Mesenchymal stem cell (in vitro differentiated cells and primary cell): ENCODE results near the gene PRLH. TPM values are rescaled to one million over a fixed set of nuclear protein-coding genes. Genes with fewer than 3 reads are reported as not detected.

ENCODE experiments used
- DNase-seq: peaks from one replicate; pipeline ENCODE4 v3.0.0-alpha.2; 2013
- H2AFZ ChIP-seq: one replicate; pipeline ENCODE4 v1.6.1; 2013; ENCODE audit warnings: low read depth, mild to moderate bottlenecking, control low read depth, inconsistent platforms, low read length, moderate library complexity
- H2AK5ac ChIP-seq: 2 replicates; pipeline ENCODE4 v1.6.1; 2013; ENCODE audit warnings: low read length, moderate library complexity, mild to moderate bottlenecking, inconsistent platforms; ENCODE audit not compliant: severe bottlenecking
- H2BK120ac ChIP-seq: one replicate; pipeline ENCODE4 v1.6.1; 2013; ENCODE audit warnings: low read depth, mild to moderate bottlenecking, inconsistent platforms, low read length, moderate library complexity
- H2BK12ac ChIP-seq, 2 experiments: one replicate each; pipeline ENCODE4 v1.6.1; 2013; ENCODE audit warnings: inconsistent platforms in 2 of 2, low read length in 2 of 2, mild to moderate bottlenecking in 2 of 2, moderate library complexity in 2 of 2, control low read depth in 1 of 2
- H2BK15ac ChIP-seq: one replicate; pipeline ENCODE4 v1.6.1; 2013; ENCODE audit warnings: mild to moderate bottlenecking, low read depth, inconsistent platforms; ENCODE audit not compliant: poor library complexity, severe bottlenecking
- H2BK5ac ChIP-seq: 2 replicates; pipeline ENCODE4 v1.6.1; 2013; ENCODE audit warnings: low read depth, mild to moderate bottlenecking, low read length, control low read depth, inconsistent platforms; ENCODE audit not compliant: poor library complexity, severe bottlenecking
- H3K14ac ChIP-seq, 2 experiments: one replicate each; pipeline ENCODE4 v1.6.1; 2013; ENCODE audit warnings: inconsistent platforms in 2 of 2, low read length in 2 of 2, control low read depth in 1 of 2, mild to moderate bottlenecking in 1 of 2, moderate library complexity in 1 of 2
- H3K18ac ChIP-seq, 2 experiments: one replicate each; pipeline ENCODE4 v1.6.1; 2013; ENCODE audit warnings: inconsistent platforms in 2 of 2, low read length in 2 of 2, control low read depth in 1 of 2, low read depth in 1 of 2, mild to moderate bottlenecking in 1 of 2
- H3K23ac ChIP-seq, 2 experiments: one replicate each; pipeline ENCODE4 v1.6.1; 2013; ENCODE audit warnings: inconsistent platforms in 2 of 2, low read length in 2 of 2, mild to moderate bottlenecking in 2 of 2, moderate library complexity in 2 of 2, control low read depth in 1 of 2
- H3K27ac ChIP-seq: 2 replicates; pipeline ENCODE4 v1.5.1; 2013; ENCODE audit warnings: mild to moderate bottlenecking, moderate library complexity, low read length, control low read depth, inconsistent platforms; ENCODE audit not compliant: poor library complexity, severe bottlenecking
- H3K27me3 ChIP-seq, 2 experiments: 2 replicates each; pipeline versions ENCODE4 v1.6.1 to v1.7.0; 2013; ENCODE audit warnings: low read length in 2 of 2, mild to moderate bottlenecking in 2 of 2, moderate library complexity in 2 of 2, control low read depth in 1 of 2, inconsistent platforms in 1 of 2; ENCODE audit not compliant: control insufficient read depth in 1 of 2, insufficient read depth in 1 of 2
- H3K36me3 ChIP-seq, 2 experiments: 2 replicates each; pipeline versions ENCODE4 v1.6.1 to v1.7.0; 2013; ENCODE audit warnings: low read length in 2 of 2, control low read depth in 1 of 2, inconsistent platforms in 1 of 2, low read depth in 1 of 2, mild to moderate bottlenecking in 1 of 2; ENCODE audit not compliant: insufficient read depth in 2 of 2, control insufficient read depth in 1 of 2
- H3K4ac ChIP-seq, 2 experiments: one replicate each; pipeline ENCODE4 v1.6.1; 2013; ENCODE audit warnings: inconsistent platforms in 2 of 2, low read length in 2 of 2, mild to moderate bottlenecking in 2 of 2, moderate library complexity in 2 of 2, control low read depth in 1 of 2, low read depth in 1 of 2
- H3K4me1 ChIP-seq: 2 replicates; pipeline ENCODE4 v1.6.1; 2013; ENCODE audit warnings: low read depth, low read length, control low read depth; ENCODE audit not compliant: control insufficient read depth, insufficient read depth
- H3K4me2 ChIP-seq: 2 replicates; pipeline ENCODE4 v1.6.1; 2013; ENCODE audit warnings: low read length, mild to moderate bottlenecking, inconsistent platforms; ENCODE audit not compliant: poor library complexity, severe bottlenecking
- H3K4me3 ChIP-seq, 2 experiments: 2 replicates each; pipeline versions ENCODE4 v1.5.1 to v1.7.0; 2013; ENCODE audit warnings: low read length in 2 of 2, mild to moderate bottlenecking in 2 of 2, control low read depth in 1 of 2, low read depth in 1 of 2; ENCODE audit not compliant: insufficient read depth in 1 of 2
- H3K79me1 ChIP-seq: replicated peaks from 2 replicates; pipeline ENCODE4 v1.6.1; 2013; ENCODE audit warnings: mild to moderate bottlenecking, control low read depth, low read length, inconsistent platforms; ENCODE audit not compliant: poor library complexity, severe bottlenecking
- H3K9ac ChIP-seq: 2 replicates; pipeline ENCODE4 v1.7.0; 2013; ENCODE audit warnings: mild to moderate bottlenecking, low read length, moderate library complexity
- H3K9me3 ChIP-seq: 2 replicates; pipeline ENCODE4 v1.7.0; 2013; ENCODE audit warnings: mild to moderate bottlenecking, low read length; ENCODE audit not compliant: control insufficient read depth
- H4K8ac ChIP-seq: one replicate; pipeline ENCODE4 v1.6.1; 2013; ENCODE audit warnings: inconsistent platforms, mild to moderate bottlenecking, low read length, moderate library complexity
- H4K91ac ChIP-seq: one replicate; pipeline ENCODE4 v1.6.1; 2013; ENCODE audit warnings: mild to moderate bottlenecking, low read length, inconsistent platforms
- WGBS: methylation state at CpG from one replicate; pipeline ENCODE4 v1.1.7; 2013; ENCODE audit warnings: mixed read lengths; 5-methylcytosine and 5-hydroxymethylcytosine counted together
- polyA plus RNA-seq, 2 experiments: library from polyadenylated mRNA; stranded (reverse); fragments of 200-250 nt; gene quantifications; one replicate each; pipeline ENCODE4 v1.2.3, GENCODE V29; 2013

Gene PRLH
- not detected for polyA plus RNA-seq (2013, experiment 1 of 2)
- not detected for polyA plus RNA-seq (2013, experiment 2 of 2)

GRCh38 chr2:237566401-237567235, at the start of gene PRLH:
TSS of gene PRLH (plus strand) at chr2:237566574. CDS start at chr2:237566574, 0 bp downstream.
- no peaks in the 10 kb centered on the region for H3K9me3 ChIP-seq
- no peaks in the 10 kb centered on the region for H3K79me1 ChIP-seq
- DNase-seq: no peak
- H4K8ac ChIP-seq: no peak within 1 kb of the TSS
- no peak within 1 kb of the TSS for H3K9ac ChIP-seq
- H2BK12ac ChIP-seq: no peak within 1 kb of the TSS
- H2BK15ac ChIP-seq: no peak within 1 kb of the TSS
- no peak within 1 kb of the TSS for H3K27ac ChIP-seq
- peaks cover 12 to 27% of the 10 kb centered on the region in 2 experiments for H3K27me3 ChIP-seq
- H3K14ac ChIP-seq: peak within 1 kb of the TSS in 1 of 2 experiments; percentile 22
- no peak within 1 kb of the TSS for H3K23ac ChIP-seq
- 90% methylated on average over 32 of the region's 32 CpGs for WGBS
- H3K18ac ChIP-seq: no peak within 1 kb of the TSS
- no peak within 1 kb of the TSS for H3K4me3 ChIP-seq
- H3K4me1 ChIP-seq: no peaks in the 10 kb centered on the region
- H2BK120ac ChIP-seq: no peak within 1 kb of the TSS
- H2AFZ ChIP-seq: no peak within 1 kb of the TSS
- no peak within 1 kb of the TSS for H3K4me2 ChIP-seq
- H3K36me3 ChIP-seq: no peaks in the 10 kb centered on the region
- H2BK5ac ChIP-seq: no peak within 1 kb of the TSS
- H2AK5ac ChIP-seq: no peak within 1 kb of the TSS
- H4K91ac ChIP-seq: peak within 1 kb of the TSS; percentile 19
- H3K4ac ChIP-seq: no peak within 1 kb of the TSS

GRCh38 chr2:237517163-237517562, 49.2 kb upstream of the PRLH start:
- 98% methylated on average over 4 of the region's 4 CpGs for WGBS
- Histone ChIP-seq H3K4ac (no peak overlapping the region), H4K8ac (peak overlapping the region; percentile 32), H3K79me1 (peaks cover 57% of the 10 kb centered on the region), H3K9ac (no peak overlapping the region), H3K27me3 (no peaks in the 10 kb centered on the region), H2AFZ (no peak overlapping the region), H4K91ac (peak overlapping the region; percentile 18), H3K4me1 (peaks cover 14% of the 10 kb centered on the region), H2BK12ac (peak overlapping the region in 1 of 2 experiments; percentile 54), H3K9me3 (no peaks in the 10 kb centered on the region), H3K36me3 (peaks cover 7 to 75% of the 10 kb centered on the region in 2 experiments), H2BK120ac (no peak overlapping the region), H3K18ac (no peak overlapping the region), H3K14ac (no peak overlapping the region), H2BK15ac (no peak overlapping the region), H2AK5ac (no peak overlapping the region), H3K23ac (no peak overlapping the region), H3K4me2 (no peak overlapping the region), H3K27ac (no peak overlapping the region), H3K4me3 (no peak overlapping the region), H2BK5ac (no peak overlapping the region)
- no peak for DNase-seq

GRCh38 chr2:237517990-237518389, 48.4 kb upstream of the PRLH start:
- Histone ChIP-seq H3K4me2 (no peak overlapping the region), H2BK120ac (no peak overlapping the region), H3K36me3 (peaks cover 7 to 69% of the 10 kb centered on the region in 2 experiments), H2BK12ac (no peak overlapping the region), H2AK5ac (no peak overlapping the region), H3K27me3 (no peaks in the 10 kb centered on the region), H4K8ac (no peak overlapping the region), H3K4me1 (peaks cover 11% of the 10 kb centered on the region), H3K9ac (no peak overlapping the region), H3K18ac (no peak overlapping the region), H2BK5ac (no peak overlapping the region), H4K91ac (no peak overlapping the region), H2AFZ (no peak overlapping the region), H3K27ac (no peak overlapping the region), H2BK15ac (no peak overlapping the region), H3K4me3 (no peak overlapping the region), H3K9me3 (no peaks in the 10 kb centered on the region), H3K79me1 (peaks cover 53% of the 10 kb centered on the region), H3K23ac (no peak overlapping the region), H3K14ac (no peak overlapping the region), H3K4ac (no peak overlapping the region)
- no peak for DNase-seq
- 89% methylated on average over 1 of the region's 1 CpG for WGBS

GRCh38 chr2:237519506-237520245, 46.7 kb upstream of the PRLH start:
- H3K4me3 ChIP-seq: no peak overlapping the region
- H4K91ac ChIP-seq: no peak overlapping the region
- H3K4me2 ChIP-seq: no peak overlapping the region
- no peak overlapping the region for H2BK15ac ChIP-seq
- DNase-seq: no peak
- H3K23ac ChIP-seq: no peak overlapping the region
- no peak overlapping the region for H3K14ac ChIP-seq
- H2BK120ac ChIP-seq: no peak overlapping the region
- H3K9ac ChIP-seq: no peak overlapping the region
- WGBS: 90% methylated on average over 13 of the region's 14 CpGs
- no peak overlapping the region for H2AFZ ChIP-seq
- H3K4ac ChIP-seq: no peak overlapping the region
- H2AK5ac ChIP-seq: no peak overlapping the region
- H3K4me1 ChIP-seq: peaks cover 3% of the 10 kb centered on the region
- peak overlapping the region; percentile 15 for H3K27ac ChIP-seq
- H3K9me3 ChIP-seq: no peaks in the 10 kb centered on the region
- no peak overlapping the region for H2BK5ac ChIP-seq
- H3K18ac ChIP-seq: no peak overlapping the region
- H2BK12ac ChIP-seq: no peak overlapping the region
- H3K36me3 ChIP-seq: peaks cover 7 to 62% of the 10 kb centered on the region in 2 experiments
- no peaks in the 10 kb centered on the region for H3K27me3 ChIP-seq
- H3K79me1 ChIP-seq: peaks cover 43% of the 10 kb centered on the region
- H4K8ac ChIP-seq: no peak overlapping the region
